IPS-15b (cell line): ENCODE measurements around the gene COL16A1.

Source experiments
- H3K27me3 ChIP-seq: one replicate; pipeline ENCODE4 v1.6.1; 2013; ENCODE audit warnings: low read length; ENCODE audit not compliant: control insufficient read depth, insufficient read depth
- H3K36me3 ChIP-seq: one replicate; pipeline ENCODE4 v1.6.1; 2013; ENCODE audit warnings: low read length; ENCODE audit not compliant: control insufficient read depth, insufficient read depth
- H3K4me1 ChIP-seq: one replicate; pipeline ENCODE4 v1.6.1; 2013; ENCODE audit warnings: mild to moderate bottlenecking, low read length; ENCODE audit not compliant: control insufficient read depth, insufficient read depth
- H3K4me3 ChIP-seq: one replicate; pipeline ENCODE4 v1.5.1; 2013; ENCODE audit warnings: low read depth, low read length
- H3K9ac ChIP-seq: one replicate; pipeline ENCODE4 v1.6.1; 2013; ENCODE audit warnings: low read depth, mild to moderate bottlenecking, low read length
- H3K9me3 ChIP-seq: one replicate; pipeline ENCODE4 v1.6.1; 2013; ENCODE audit warnings: mild to moderate bottlenecking, low read length; ENCODE audit not compliant: control insufficient read depth, insufficient read depth

Gene COL16A1

DNA sequence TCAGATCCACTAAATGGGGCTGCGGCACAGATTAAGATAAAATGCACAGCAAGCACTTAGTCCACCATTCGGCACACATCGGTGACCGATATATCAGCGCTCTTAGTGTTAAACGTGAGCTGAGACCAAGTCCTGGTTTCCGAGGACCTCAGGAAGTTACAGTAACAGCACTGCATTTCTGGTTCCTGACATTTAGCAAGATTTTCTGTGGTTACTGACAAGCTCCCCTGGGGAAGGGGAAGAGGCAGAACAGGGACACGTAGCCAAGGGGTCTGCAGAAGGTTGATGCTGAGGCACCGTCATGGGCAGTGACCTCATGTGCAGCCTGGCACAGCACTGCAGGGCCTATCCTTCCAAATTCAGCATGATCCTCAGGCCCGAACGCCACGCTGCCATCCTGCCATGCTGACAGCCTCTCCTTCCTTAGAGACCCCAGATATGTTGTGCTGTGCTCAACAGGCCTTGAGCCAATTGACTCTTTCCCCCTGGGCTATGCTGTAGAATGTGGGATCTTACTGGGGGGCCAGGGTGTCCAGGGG is 45.8 kb downstream of the COL16A1 start:
- Histone ChIP-seq H3K4me3 (no peak overlapping the region), H3K9ac (no peak overlapping the region), H3K27me3 (no peaks in the 10 kb centered on the region), H3K4me1 (no peaks in the 10 kb centered on the region), H3K9me3 (no peaks in the 10 kb centered on the region), H3K36me3 (peaks cover 2% of the 10 kb centered on the region)

DNA sequence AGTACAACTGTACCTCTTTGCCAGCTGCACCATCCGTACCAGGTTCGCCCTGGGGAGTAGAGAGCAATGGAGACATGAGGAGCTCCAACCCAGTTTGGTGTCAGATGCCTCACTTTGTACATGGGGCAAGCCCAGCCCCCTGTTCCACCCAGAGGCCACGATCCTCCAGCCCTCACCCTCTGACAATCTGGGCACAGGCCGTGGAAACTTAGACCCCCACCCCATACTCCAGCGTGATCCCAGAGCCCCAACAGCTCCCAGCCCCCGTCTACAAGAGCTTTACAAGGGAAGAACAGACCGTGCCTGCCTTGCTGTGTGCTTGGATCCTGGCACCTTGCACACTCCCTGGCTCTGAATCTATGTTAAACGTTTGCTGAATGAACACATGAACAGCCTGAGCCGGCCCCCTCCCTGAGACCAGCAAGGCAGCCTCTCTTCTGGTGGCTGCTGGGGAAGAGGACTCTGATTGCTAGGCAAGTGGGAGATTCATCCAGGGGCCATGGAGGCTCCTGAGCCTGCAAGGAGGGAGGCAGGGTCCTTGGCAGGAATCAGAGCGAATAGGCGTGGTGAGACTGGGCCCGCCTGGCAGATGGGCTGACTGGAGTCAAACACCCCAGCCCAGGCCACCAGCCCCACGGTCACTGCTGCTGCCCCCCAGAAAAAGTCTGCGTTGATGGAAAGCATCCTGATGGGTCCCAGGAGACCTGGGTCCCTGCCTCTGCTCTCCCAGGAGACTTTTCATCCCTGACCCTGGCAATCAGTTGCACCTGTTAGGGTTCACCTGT is 46.6 kb downstream of the COL16A1 start:
- no peaks in the 10 kb centered on the region for H3K27me3 ChIP-seq
- H3K4me1 ChIP-seq = no peaks in the 10 kb centered on the region
- no peaks in the 10 kb centered on the region for H3K9me3 ChIP-seq
- no peak overlapping the region for H3K4me3 ChIP-seq
- peaks cover 2% of the 10 kb centered on the region for H3K36me3 ChIP-seq
- no peak overlapping the region for H3K9ac ChIP-seq

DNA sequence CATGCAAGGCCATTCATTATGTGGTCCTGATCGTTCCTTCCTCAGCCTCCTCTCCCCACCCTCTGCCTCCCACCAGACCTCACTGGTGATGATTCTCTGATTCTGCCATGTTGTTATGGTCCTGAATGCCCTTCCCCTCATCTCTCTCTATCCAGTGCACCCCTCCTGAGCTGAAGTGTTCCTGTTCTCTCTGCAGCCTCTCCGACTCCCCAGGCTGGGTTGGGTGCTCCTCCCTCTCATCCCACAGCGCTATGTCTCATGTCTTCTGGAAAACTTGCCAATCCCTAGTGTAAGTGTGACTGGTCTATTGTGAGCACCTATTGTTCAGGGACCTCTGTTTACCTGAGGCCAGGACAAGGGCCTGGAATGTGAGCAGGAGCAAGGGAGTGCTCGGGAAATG is 48.1 kb downstream of the COL16A1 start:
- Histone ChIP-seq H3K9me3 (no peaks in the 10 kb centered on the region), H3K27me3 (no peaks in the 10 kb centered on the region), H3K36me3 (no peaks in the 10 kb centered on the region)

DNA sequence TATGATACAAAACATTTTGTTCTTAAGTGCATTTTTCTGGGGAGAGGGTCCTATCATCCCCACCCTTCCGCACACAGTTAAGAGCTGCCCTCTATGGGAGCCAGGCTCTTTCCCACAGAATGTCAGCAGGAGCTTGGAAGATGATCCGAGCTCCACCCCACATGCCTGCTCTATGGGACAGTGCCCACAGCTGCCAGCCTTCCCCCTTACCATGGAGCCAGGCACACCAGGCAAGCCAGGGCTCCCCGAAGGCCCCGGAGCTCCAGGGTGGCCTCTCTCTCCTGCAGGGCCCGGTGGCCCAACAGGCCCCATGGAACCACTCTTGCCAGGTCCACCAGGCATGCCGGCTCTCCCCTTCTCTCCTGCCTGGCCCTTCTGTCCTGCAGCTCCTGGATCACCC is 48.7 kb downstream of the COL16A1 start:
- Histone ChIP-seq H3K9me3 (no peaks in the 10 kb centered on the region), H3K9ac (no peak overlapping the region), H3K4me3 (no peak overlapping the region), H3K27me3 (no peaks in the 10 kb centered on the region), H3K4me1 (no peaks in the 10 kb centered on the region), H3K36me3 (no peaks in the 10 kb centered on the region)

More for the DNA sequence above, 48.1 kb downstream of the COL16A1 start:
- no peak overlapping the region for H3K9ac ChIP-seq
- no peak overlapping the region for H3K4me3 ChIP-seq
- H3K4me1 ChIP-seq = no peaks in the 10 kb centered on the region

DNA sequence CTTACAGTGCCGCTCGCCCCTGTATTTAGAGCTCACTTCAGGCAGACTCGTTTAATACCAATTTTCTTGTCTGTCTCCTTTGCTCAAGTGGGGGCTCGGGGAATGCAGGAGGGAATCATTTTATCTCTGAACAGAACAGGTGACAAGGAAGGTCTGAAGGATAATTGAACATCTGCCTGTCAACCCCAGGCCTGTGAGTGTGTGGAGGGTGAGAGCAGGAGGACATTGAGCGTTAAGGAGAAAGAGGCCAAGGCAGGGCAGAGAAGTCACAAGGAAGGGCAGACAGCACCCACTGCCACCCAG is 49.4 kb downstream of the COL16A1 start:
- Histone ChIP-seq H3K9ac (no peak overlapping the region), H3K4me3 (no peak overlapping the region)

DNA sequence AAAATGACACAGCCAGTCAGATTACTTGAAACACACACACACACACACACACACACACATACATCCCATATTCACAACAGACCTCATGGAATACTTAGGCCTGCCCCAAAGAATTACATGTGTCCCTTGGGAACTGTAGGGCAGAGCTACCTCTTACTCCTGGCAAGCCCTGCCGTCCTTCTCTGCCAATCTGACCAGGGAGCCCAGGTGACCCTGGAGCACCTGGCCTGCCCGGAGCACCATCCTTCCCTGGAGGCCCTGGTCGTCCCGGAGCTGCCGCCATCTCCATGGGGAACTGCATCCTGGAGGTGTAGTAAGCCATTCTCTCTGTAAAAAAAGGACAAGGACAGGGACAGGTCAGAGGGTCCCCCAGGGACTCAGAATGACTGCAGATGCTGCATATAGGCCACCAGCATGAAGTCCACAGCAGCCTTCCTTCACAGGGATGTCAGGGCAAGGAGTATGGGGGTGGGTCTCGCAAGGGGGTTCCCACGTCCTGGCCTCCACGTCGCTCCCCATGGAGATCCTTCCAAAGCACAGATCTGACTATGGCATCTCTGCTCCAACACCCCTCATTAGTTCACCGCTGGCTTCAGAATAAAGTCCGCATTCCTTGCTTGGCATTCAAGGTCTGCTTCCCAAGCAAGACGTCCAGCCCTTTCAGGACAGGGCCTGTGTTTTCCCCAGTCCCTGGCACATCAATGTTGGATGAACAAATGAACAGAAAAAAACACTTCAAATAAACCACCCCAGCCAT is 49.9 kb downstream of the COL16A1 start:
- H3K9ac ChIP-seq = no peak overlapping the region
- H3K27me3 ChIP-seq = no peaks in the 10 kb centered on the region
- H3K4me1 ChIP-seq = no peaks in the 10 kb centered on the region
- no peaks in the 10 kb centered on the region for H3K9me3 ChIP-seq
- H3K4me3 ChIP-seq = no peak overlapping the region
- no peaks in the 10 kb centered on the region for H3K36me3 ChIP-seq

More for the DNA sequence above, 49.4 kb downstream of the COL16A1 start:
- H3K9me3 ChIP-seq = no peaks in the 10 kb centered on the region
- no peaks in the 10 kb centered on the region for H3K27me3 ChIP-seq
- H3K4me1 ChIP-seq = no peaks in the 10 kb centered on the region
- H3K36me3 ChIP-seq = no peaks in the 10 kb centered on the region

DNA sequence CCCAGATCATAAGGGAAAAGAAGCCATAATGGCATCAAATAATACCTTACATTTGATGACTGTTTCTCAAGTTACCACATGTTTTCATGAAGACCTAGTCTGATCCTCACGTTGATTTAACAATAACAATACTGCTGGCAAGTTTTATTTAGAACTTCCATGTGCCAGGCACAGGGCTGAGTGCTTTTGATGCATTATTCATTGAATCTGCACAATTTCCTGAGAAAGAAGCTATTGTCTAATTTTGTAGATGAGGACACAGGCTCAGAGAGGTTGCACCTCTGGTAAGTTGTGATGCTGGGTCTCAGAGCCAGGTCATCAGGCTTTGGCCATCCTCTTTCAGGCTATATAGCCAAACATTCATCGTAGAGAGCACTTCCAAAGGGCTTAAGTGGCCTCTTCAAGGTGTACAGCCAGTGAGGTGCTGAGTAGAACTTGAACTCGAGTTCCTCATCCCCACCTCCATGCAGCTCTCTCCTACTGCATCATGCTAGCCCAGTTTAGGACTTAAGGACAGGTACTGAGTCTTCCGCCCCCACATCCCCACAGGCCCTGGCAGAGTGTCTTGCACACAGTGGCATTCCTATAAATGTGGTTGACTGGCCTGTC is 50.8 kb downstream of the COL16A1 start:
- no peaks in the 10 kb centered on the region for H3K9me3 ChIP-seq
- H3K36me3 ChIP-seq = no peaks in the 10 kb centered on the region
- no peaks in the 10 kb centered on the region for H3K4me1 ChIP-seq
- H3K27me3 ChIP-seq = no peaks in the 10 kb centered on the region
- H3K4me3 ChIP-seq = no peak overlapping the region
- no peak overlapping the region for H3K9ac ChIP-seq

DNA sequence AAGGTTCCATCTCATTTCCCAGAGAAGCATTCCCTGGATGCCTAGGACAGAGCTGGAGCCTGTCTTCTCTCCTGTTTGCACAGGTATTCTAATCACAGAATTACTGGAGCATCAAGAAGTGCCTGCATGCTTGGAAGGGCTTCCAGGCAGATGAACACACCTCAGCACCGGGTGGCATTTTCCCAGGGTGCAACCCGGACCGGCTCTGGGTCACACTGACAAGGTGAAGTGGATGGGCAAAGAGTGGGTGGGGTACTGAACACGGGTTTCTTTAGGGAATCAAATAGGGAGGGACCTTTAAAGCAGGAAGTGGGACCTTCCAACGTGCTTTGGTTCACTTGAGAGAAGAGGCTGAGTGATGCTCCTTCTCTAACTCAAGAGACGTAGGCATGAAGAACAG is 52.1 kb downstream of the COL16A1 start:
- no peaks in the 10 kb centered on the region for H3K36me3 ChIP-seq
- H3K9ac ChIP-seq = no peak overlapping the region

DNA sequence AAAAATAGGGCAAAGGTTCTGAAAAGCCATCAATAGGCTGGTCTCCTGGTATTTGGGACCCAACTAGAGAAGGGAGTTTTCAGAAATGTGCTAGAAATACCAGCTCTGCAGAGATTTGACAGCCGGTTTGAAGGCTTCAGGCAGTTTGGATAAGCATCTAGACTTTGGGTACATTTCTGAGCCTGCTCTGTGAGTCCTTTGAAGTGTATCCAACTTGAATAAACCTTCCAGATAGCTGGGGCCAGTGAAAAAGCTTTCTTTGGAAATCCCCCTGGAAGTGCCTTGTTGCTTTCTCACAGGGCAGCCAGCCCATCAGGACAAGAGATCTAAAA is 52.8 kb downstream of the COL16A1 start:
- Histone ChIP-seq H3K4me3 (no peak overlapping the region), H3K9ac (no peak overlapping the region), H3K36me3 (no peaks in the 10 kb centered on the region), H3K4me1 (no peaks in the 10 kb centered on the region), H3K9me3 (no peaks in the 10 kb centered on the region), H3K27me3 (no peaks in the 10 kb centered on the region)

More for the DNA sequence above, 52.1 kb downstream of the COL16A1 start:
- Histone ChIP-seq H3K4me1 (no peaks in the 10 kb centered on the region), H3K4me3 (no peak overlapping the region), H3K27me3 (no peaks in the 10 kb centered on the region), H3K9me3 (no peaks in the 10 kb centered on the region)

DNA sequence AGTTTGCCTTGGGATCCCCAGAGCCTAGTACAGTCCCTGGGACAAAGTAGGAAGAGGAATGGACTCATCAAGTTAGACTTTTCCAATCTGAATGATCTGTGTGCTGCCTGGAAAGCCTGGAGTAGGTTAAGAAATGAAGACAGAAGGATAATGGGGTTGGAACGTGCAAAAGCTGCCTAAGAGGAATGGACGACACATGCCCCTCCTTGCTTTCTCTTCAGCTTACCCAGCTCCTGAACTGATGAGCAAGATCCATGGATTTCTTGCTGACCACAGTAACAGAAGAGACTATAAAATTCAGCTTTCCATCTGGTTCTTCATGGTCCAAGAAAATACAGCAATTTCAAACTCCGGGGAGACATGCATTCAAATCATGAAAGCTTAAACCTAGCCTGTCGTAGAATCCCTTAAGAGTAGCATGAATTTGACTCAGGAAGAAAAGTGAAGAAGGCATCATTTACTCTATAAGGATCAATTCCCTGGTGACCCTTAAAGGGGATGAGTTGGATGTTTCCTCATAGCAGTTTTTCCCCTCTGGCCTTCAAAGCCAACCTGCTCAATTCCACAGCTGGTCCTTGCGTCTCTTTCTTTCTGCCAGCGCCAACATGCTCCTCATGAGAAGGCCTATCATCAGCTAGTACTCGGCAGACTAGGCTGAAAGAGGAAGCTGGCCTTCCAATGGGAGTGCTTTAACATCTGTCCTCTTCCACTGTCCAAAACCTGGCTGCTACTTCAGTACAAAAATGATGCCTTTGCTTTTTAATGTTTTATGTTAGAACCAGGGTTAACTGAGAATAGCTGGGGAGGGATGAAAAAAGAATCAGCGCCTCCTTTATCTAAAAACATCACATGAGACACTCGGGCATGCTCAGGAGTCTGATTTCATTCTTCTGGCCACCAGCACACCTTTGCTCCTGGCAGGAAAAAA is 53.4 kb downstream of the COL16A1 start:
- Histone ChIP-seq H3K36me3 (no peaks in the 10 kb centered on the region), H3K4me3 (no peak overlapping the region), H3K9ac (no peak overlapping the region), H3K9me3 (no peaks in the 10 kb centered on the region), H3K4me1 (no peaks in the 10 kb centered on the region), H3K27me3 (no peaks in the 10 kb centered on the region)

DNA sequence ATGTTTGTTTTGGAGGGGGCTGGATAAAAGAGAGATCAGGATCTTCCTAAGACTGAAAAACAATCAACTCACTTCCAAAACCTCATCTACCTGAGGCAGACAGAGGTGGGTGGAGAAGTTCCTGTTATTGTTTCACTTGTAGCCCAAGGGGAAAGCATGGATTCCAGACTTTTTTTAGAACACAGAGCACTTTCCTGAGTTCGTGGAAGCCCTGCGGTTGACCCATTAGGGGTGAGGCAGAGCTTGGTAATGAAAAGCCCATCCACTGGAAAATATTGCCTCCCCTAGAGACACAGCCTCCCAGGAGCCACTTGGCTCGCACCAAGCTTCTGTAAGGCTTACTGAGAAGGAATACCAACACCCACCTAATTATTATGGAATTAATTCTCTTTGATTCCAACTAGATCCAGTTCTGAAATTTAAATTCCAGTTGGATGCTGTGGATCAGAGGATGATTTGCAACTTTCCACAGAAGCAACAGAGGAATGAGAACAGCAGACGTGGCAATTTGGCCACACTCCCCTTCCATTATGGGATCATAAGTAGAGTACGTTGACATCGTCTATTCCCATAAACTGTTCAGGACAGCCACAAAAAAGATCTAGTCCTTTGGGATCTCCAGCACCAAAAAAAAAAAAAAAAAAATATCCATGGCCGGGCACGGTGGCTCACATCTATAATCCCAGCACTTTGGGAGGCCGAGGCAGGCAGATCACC is 55.0 kb downstream of the COL16A1 start:
- Histone ChIP-seq H3K4me1 (no peaks in the 10 kb centered on the region), H3K36me3 (no peaks in the 10 kb centered on the region)

More for the DNA sequence above, 55.0 kb downstream of the COL16A1 start:
- H3K27me3 ChIP-seq = no peaks in the 10 kb centered on the region
- no peaks in the 10 kb centered on the region for H3K9me3 ChIP-seq
- no peak overlapping the region for H3K9ac ChIP-seq
- H3K4me3 ChIP-seq = no peak overlapping the region
